Fibroblast of gingiva (primary cell): Measurements from ENCODE around the gene ALX4.

ENCODE experiments used
- DNase-seq: peaks from one replicate; pipeline ENCODE4 v3.0.0-alpha.2; 2011; ENCODE audit warnings: low read depth

ALX4 gene

DNA sequence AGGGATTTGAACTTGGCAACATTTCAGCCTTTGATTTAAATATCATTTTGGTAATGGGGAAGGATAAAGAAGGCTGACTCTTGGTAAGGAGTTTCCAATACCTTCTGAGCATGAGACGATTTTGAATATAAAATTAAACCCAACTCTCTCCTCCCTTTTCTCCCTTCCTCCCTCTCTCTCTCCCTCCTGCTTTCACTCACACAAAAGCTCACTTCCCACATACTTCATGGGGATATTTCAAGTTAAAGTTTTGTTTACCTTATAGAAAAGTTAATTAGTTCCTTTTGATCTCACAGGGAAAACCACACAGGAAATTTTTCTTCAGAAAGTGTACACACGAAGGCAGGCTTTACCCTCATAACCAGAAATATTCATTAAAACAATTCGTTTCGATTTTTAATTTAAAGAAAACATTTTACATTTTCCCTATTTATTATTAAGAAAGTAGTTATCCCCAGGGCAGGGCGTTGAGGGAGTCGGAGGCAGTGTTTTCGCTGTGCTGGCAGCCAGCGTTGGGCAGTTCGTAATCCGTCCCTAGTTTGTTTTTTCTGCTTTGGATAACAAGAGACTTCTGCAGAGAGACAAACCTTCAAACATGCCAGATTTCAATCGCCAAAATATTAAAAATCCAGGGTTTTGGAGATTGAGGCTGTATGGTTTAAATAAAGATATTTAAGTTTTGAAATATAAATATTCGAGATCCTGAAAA is 25.3 kb upstream of the ALX4 start:
- DNase-seq, result no peak

- DNase-seq, result no peak
These were observed 24.5 kb upstream of the ALX4 start for GRCh38 chr11:44334356-44335004.

GRCh38 chr11:44333271-44334218 is 23.6 kb upstream of the ALX4 start:
- DNase-seq, result no peak

DNA sequence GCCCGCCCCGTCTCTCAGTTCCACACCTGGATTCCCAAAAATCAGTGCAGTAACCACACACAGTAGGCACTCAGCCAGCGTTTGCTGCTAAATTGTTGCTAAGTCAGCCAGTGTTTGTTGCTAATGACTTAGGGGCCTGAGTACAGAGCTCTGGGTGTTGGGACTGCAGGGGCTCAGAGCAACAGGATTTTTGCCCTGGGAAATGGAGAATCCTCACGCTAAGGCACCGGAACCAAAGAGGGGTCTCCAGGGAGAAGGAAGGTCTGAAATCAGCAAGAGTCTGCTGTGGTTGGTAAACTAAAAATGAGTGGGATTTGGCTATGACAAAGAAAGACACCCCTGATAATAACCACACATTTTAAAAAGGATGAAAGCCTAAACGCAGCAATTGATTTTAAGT is 22.7 kb upstream of the ALX4 start:
- no peak for DNase-seq

- no peak for DNase-seq
These were observed 19.7 kb upstream of the ALX4 start for GRCh38 chr11:44329472-44330230.

GRCh38 chr11:44328138-44328660 is 18.3 kb upstream of the ALX4 start:
- DNase-seq, result no peak

GRCh38 chr11:44327730-44328129 is 17.8 kb upstream of the ALX4 start:
- DNase-seq, result no peak

DNA sequence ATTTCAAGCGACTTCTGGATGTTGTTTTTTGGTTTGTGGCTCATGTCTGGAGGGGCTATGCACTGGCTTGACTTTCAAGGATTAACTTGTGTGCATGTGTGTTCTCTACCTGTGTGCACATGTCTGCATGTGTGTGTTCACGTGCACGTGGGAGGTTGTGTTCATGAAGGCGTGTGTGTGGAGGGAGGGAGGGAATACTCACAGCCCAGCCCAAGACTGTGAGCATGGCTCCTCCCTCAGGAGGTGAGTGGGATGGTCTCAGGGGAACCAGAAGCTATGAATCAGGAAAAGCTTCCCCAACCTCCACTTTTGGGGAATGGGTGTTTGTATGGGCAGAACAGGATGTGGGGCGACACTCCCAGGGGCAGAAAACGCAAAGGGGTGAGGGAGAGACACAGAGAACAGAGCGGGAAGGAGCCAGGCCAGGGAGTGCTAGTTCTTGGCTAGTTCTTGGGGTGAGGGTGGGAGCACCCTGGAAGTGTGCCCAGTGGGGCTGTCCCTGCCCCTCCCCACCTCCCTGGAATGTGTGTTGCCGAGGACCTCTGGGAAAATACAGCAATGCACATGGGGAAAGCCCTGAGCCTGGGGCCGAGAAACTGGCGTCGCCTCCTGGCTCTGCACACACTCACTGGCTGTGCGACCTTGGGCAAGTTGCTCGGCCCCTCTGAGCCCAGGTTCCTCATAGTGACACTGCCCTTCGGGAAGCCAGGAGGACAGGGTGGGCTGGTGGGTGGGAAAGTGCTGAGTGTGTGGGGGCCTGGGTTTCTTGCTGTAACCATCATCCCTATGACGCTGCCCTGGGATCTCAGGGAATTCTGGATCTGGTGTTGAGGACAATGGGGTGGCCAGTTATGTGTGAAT is 16.9 kb upstream of the ALX4 start:
- DNase-seq, result no peak

GRCh38 chr11:44325698-44326097 is 15.8 kb upstream of the ALX4 start:
- DNase-seq, result no peak

GRCh38 chr11:44324749-44325525 is 15.0 kb upstream of the ALX4 start:
- no peak for DNase-seq

- no peak for DNase-seq
These were observed 14.3 kb upstream of the ALX4 start for GRCh38 chr11:44324222-44324621.

- DNase-seq, result no peak
These were observed 12.3 kb upstream of the ALX4 start for GRCh38 chr11:44322243-44322642.

GRCh38 chr11:44321059-44321458 is 11.1 kb upstream of the ALX4 start:
- no peak for DNase-seq

DNA sequence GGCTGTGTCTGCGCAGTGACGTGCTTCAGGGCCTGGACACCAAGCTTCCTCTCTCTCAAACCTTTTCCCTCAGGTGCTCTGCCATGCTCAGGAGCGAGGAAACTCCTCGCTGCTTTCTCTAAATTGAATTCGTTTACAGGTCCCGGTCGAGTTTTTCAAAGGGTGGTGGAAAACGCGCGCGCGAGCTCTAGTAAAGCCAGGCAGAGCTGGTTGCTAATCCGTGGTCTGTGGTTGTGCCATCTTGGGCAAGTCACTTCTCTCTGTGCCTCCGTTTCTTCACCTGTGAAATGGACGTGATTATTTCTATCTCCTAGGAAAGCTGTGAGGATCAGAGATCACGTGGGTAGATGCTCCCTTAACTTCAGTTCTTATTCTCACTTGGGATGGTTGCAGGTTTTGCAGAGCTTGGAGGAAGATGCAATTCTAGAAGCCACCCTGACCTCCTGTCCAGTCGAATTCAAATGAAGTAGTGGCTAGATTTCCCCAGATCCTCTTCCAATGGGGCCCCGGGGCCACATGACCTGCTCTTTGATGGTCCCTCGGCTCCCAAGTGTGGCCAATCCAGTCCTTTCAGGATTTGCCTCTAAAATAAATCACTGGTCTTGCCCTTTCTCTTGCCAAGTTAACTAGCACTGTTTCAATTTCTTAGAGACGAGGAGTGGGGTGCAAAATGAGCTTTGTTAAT is 10.5 kb upstream of the ALX4 start:
- no peak for DNase-seq

GRCh38 chr11:44319552-44320288 is 9.8 kb upstream of the ALX4 start:
- no peak for DNase-seq

DNA sequence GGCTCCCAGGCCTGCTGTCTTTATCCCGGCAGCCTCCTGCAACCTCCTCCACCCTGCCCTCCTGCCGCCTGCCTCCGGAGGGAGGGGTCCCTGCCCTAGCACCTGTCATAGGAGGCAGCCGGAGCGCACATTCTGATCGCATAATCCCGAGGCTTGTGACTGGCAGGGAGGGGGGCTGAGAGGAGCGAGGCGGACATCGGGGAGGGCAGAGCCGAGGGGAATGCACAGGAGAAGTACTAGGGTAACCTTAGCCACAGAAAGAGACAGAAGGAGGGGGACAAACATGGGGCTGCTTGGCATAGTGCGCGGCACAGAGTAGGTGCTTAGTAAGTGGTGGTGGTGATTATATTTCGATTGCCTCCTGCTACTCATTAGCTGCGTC is 9.2 kb upstream of the ALX4 start:
- DNase-seq, result no peak

- DNase-seq, result no peak
These were observed 8.4 kb upstream of the ALX4 start for GRCh38 chr11:44318369-44318768.

DNA sequence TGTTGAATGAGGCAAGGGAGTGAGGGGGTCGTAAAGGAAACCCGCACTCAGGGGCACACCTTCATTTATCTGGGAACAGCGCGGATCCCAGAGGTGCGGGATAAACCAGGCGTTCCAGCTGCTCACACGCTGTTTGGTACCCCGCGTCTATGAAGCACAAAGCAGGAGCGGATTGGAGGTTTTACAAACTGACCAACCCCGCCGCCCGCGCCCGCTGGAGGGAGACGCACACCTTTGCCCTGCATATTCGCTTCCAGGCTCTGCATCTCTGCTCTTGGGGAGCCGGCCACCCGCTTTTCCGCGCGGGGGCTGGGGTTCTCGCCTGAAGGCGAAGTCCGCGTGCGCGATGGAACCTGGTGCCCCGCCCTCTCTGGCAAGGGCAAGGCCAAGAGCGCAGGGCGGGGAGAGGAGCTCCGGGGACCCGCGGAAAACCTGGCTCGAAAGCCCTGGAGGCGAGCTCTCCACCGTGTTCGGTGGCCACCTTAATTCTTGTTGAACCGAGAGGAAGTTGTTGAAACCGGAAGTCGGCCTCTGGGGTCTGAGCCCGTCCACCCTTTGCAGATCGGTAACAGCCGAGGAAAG is 6.8 kb upstream of the ALX4 start:
- DNase-seq, result no peak
